ENCODE results near the gene PAXX.

PAXX gene

GRCh38 chr9:136965771-136966484 is 26.3 kb upstream of the PAXX start:
- DNase-seq (ENCODE audit: low read depth), result no peak
- H3K4me3 ChIP-seq (ENCODE audit: control insufficient read depth, low read depth, low read length), result no peak overlapping the region
- TF ChIP-seq CTCF (conservative IDR thresholded peaks at IDR 0.05; ENCODE audit: control insufficient read depth, insufficient read depth, low read depth, low read length), result no peak

DNA sequence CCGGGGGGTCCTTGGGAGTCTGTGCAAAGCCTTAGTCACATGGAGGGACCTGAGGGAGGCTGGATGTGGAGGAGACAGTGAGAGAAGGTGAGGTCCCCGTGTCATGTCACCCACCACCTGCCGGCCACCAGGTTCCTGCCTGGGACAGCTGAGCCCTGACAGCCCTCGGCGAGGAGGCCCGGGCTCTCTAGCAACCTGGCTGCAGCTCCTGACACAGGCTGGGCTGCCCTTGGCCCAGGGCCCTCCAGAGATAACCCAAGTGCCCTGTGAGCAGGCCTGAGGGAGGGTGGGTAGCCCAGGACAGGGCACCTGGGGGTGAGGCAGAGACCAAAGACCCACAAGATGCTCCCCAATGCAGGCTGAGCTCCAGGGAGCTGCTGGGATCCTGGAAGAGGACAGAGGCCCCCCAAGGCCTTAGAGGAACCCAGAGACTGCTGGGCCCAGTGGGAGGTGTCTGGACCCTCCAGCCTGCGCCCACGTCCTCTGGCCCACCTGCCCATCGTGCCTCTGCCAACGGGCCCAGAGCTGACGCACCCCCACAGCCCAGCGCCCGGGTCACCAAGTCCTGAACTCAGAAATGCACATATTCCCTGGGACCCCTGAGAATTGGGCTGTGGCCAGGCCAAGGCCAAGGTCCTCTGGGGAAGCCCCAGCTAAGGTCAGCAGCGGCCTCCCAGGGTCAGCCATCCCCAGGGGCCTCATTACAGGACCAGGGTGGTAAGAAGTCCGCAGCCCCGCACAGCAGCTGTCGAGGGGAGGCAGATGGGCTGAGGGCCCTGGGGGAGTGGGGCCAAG is 23.7 kb upstream of the PAXX start:
- no peak overlapping the region for H3K4me3 ChIP-seq (ENCODE audit: control insufficient read depth, low read depth, low read length)
- no peak for DNase-seq (ENCODE audit: low read depth)
- TF ChIP-seq CTCF (conservative IDR thresholded peaks at IDR 0.05; ENCODE audit: control insufficient read depth, insufficient read depth, low read depth, low read length), result no peak

DNA sequence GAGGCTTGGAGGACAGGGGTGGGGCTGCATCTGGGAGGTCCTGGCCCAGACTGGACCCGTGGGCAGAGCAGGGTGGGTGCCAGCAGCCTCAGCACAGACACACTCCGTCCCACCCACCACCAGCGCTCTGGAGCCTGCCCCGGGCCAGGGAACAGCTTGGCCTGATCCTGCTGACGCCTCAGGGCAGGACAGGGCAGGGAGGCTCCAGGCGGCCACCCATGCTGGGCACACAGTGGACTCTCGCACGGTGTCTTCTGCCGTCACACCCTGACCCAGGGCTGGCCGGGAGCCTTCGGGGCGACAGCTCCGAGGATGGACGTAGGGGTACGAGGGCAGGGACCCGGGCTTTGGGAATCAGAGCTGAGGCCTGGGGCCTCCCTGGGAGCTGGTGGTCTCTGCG is 23.1 kb upstream of the PAXX start:
- TF ChIP-seq CTCF (conservative IDR thresholded peaks at IDR 0.05; ENCODE audit: control insufficient read depth, insufficient read depth, low read depth, low read length), result no peak
- H3K4me3 ChIP-seq (ENCODE audit: control insufficient read depth, low read depth, low read length), result no peak overlapping the region
- no peak for DNase-seq (ENCODE audit: low read depth)

DNA sequence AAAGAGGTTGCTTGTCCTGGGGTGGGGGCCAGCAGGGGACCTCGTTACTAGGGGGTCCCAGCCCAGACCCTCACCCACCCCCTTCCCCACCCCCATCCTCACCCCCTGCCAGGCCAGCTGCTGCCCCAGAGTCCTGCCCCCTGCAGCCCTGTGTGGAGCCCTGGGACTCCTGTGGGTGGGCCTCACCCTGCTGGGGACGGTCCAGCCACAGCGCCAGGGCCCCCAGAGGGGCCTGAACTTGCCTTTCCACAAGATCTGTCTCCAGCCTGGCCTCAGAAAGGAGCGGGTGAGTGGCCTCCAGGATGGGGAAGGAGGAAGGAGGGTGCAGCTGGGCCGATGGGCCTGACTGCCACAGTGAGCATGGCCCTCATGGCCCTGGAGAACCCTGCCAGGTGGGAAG is 22.4 kb upstream of the PAXX start:
- DNase-seq (ENCODE audit: low read depth), result no peak
- TF ChIP-seq CTCF (conservative IDR thresholded peaks at IDR 0.05; ENCODE audit: control insufficient read depth, insufficient read depth, low read depth, low read length), result no peak
- H3K4me3 ChIP-seq (ENCODE audit: control insufficient read depth, low read depth, low read length), result no peak overlapping the region

- no peak for TF ChIP-seq CTCF (conservative IDR thresholded peaks at IDR 0.05; ENCODE audit: control insufficient read depth, insufficient read depth, low read depth, low read length)
- no peak for DNase-seq (ENCODE audit: low read depth)
- no peak overlapping the region for H3K4me3 ChIP-seq (ENCODE audit: control insufficient read depth, low read depth, low read length)
These were observed 21.9 kb upstream of the PAXX start for GRCh38 chr9:136970361-136970760.

DNA sequence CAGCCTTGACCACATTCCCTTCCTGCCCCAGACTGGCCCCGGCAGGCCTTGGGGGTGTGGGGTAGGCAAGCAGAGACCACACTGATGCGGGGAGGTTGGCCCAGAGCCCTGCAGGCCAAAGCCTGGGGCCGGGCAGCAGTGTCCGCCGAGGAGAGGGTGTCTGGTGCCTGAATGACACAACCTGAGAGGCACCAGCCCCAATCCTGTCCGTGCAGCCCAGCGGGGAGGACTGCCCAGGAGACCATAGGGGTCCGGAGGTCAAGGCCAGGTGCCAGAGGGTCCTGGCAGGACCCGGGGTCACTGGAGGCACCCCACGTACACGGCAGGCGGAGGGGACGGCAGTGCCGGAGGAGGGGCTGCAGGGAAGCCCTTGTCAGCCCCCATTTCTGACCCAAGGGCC is 20.5 kb upstream of the PAXX start:
- no peak for DNase-seq (ENCODE audit: low read depth)
- no peak overlapping the region for H3K4me3 ChIP-seq (ENCODE audit: control insufficient read depth, low read depth, low read length)
- TF ChIP-seq CTCF (conservative IDR thresholded peaks at IDR 0.05; ENCODE audit: control insufficient read depth, insufficient read depth, low read depth, low read length), result no peak
